IMR-90 (cell line): ENCODE measurements around the gene BTAF1. TPM values are rescaled to one million over a fixed set of nuclear protein-coding genes. Genes with fewer than 3 reads are reported as not detected.

Source experiments
- ATAC-seq: fragments of 200-7000 bp; cut with Tn5 transposase; 2 replicates; pipeline ENCODE4 v1.9.1; 2020; ENCODE audit warnings: low read depth, mild to moderate bottlenecking, moderate library complexity
- BruUV-seq: library from RNA; stranded (reverse); fragments of 400-500 nt; replicated peaks from 2 replicates; lab custom pipeline; 2021; lab: Mats Ljungman, UMichigan
- CTCF ChIA-PET: fragments of 300-600 bp; formaldehyde crosslinking; extraction: SDS; loops from one replicate; lab custom pipeline; 2021; ENCODE audit warnings: antibody characterized with exemption; lab: Yijun Ruan, JAX
- POLR2A ChIA-PET: fragments of 300-600 bp; sonication (Branson Sonifier 250); formaldehyde crosslinking; loops from one replicate; lab custom pipeline; 2022; ENCODE audit warnings: antibody characterized with exemption; ENCODE audit not compliant: unreplicated experiment; lab: Charles Lee
- DNase-seq: peaks from one replicate; pipeline ENCODE4 v3.0.0; 2013
- H2AFZ ChIP-seq: replicated peaks from 2 replicates; pipeline ENCODE3; 2013; ENCODE audit warnings: low read length, mild to moderate bottlenecking; ENCODE audit not compliant: poor library complexity
- H2AK5ac ChIP-seq: 2 replicates; pipeline ENCODE4 v1.6.1; 2013; ENCODE audit warnings: low read depth, low read length, inconsistent platforms
- H2AK9ac ChIP-seq: replicated peaks from 2 replicates; pipeline ENCODE3; 2013; ENCODE audit warnings: mild to moderate bottlenecking, low read depth, low read length, moderate library complexity; ENCODE audit not compliant: poor library complexity
- H2BK120ac ChIP-seq: 2 replicates; pipeline ENCODE4 v1.6.1; 2013; ENCODE audit warnings: low read depth, low read length, inconsistent platforms
- H2BK15ac ChIP-seq: 3 replicates; pipeline ENCODE4 v1.6.1; 2013; ENCODE audit warnings: low read depth, low read length, inconsistent platforms
- H2BK20ac ChIP-seq: 2 replicates; pipeline ENCODE4 v1.6.1; 2013; ENCODE audit warnings: low read depth, mild to moderate bottlenecking, inconsistent platforms, low read length, moderate library complexity
- H2BK5ac ChIP-seq: 2 replicates; pipeline ENCODE4 v1.6.1; 2013; ENCODE audit warnings: mild to moderate bottlenecking, low read depth, low read length, inconsistent platforms; ENCODE audit not compliant: poor library complexity, severe bottlenecking
- H3K14ac ChIP-seq: replicated peaks from 2 replicates; pipeline ENCODE4 v1.6.1; 2013; ENCODE audit warnings: low read depth, low read length, inconsistent platforms
- H3K18ac ChIP-seq: 2 replicates; pipeline ENCODE4 v1.6.1; 2013; ENCODE audit warnings: low read depth, low read length, control low read depth
- H3K23ac ChIP-seq: 2 replicates; pipeline ENCODE4 v1.6.1; 2013; ENCODE audit warnings: low read depth, low read length, inconsistent platforms
- H3K27ac ChIP-seq: 2 replicates; pipeline ENCODE4 v1.5.1; 2013; ENCODE audit warnings: mild to moderate bottlenecking, control low read depth, low read length; ENCODE audit not compliant: insufficient read depth
- H3K27me3 ChIP-seq: 2 replicates; pipeline ENCODE4 v1.6.1; 2013; ENCODE audit warnings: low read length; ENCODE audit not compliant: control insufficient read depth, insufficient read depth
- H3K36me3 ChIP-seq: 2 replicates; pipeline ENCODE4 v1.6.1; 2013; ENCODE audit warnings: low read length, mixed read lengths; ENCODE audit not compliant: control insufficient read depth, insufficient read depth
- H3K4ac ChIP-seq: 2 replicates; pipeline ENCODE4 v1.6.1; 2013; ENCODE audit warnings: low read depth, low read length, inconsistent platforms
- H3K4me1 ChIP-seq: 2 replicates; pipeline ENCODE4 v1.6.1; 2013; ENCODE audit warnings: low read length, mixed read lengths; ENCODE audit not compliant: control insufficient read depth, insufficient read depth
- H3K4me2 ChIP-seq: 2 replicates; pipeline ENCODE4 v1.6.1; 2013; ENCODE audit warnings: low read depth, mild to moderate bottlenecking, control low read depth, low read length, moderate library complexity
- H3K4me3 ChIP-seq: 2 replicates; pipeline ENCODE4 v1.5.1; 2013; ENCODE audit warnings: low read depth, mild to moderate bottlenecking, control low read depth, low read length, moderate library complexity; ENCODE audit not compliant: insufficient read depth
- H3K56ac ChIP-seq: 2 replicates; pipeline ENCODE4 v1.6.1; 2013; ENCODE audit warnings: low read length, inconsistent platforms; ENCODE audit not compliant: insufficient read depth; ENCODE audit errors: extremely low read depth
- H3K79me1 ChIP-seq, 2 experiments: 2 replicates each; pipeline ENCODE4 v1.6.1; 2013; ENCODE audit warnings: low read length in 2 of 2, inconsistent platforms in 1 of 2, low read depth in 1 of 2
- H3K9ac ChIP-seq: 2 replicates; pipeline ENCODE4 v1.6.1; 2013; ENCODE audit warnings: low read depth, low read length, control low read depth
- H3K9me1 ChIP-seq: 2 replicates; pipeline ENCODE4 v1.6.1; 2013; ENCODE audit warnings: low read length, inconsistent platforms; ENCODE audit not compliant: insufficient read depth
- H3K9me3 ChIP-seq: 2 replicates; pipeline ENCODE4 v1.6.1; 2013; ENCODE audit warnings: low read length; ENCODE audit not compliant: control insufficient read depth, insufficient read depth
- H4K20me1 ChIP-seq: 2 replicates; pipeline ENCODE4 v1.6.1; 2013; ENCODE audit warnings: low read length, inconsistent platforms; ENCODE audit not compliant: insufficient read depth
- H4K5ac ChIP-seq: 2 replicates; pipeline ENCODE4 v1.6.1; 2013; ENCODE audit warnings: mild to moderate bottlenecking, low read depth, low read length, control low read depth
- H4K8ac ChIP-seq, 2 experiments: 2 replicates each; pipeline ENCODE4 v1.6.1; 2013; ENCODE audit warnings: low read depth in 2 of 2, low read length in 2 of 2, control low read depth in 1 of 2, inconsistent platforms in 1 of 2
- H4K91ac ChIP-seq: 2 replicates; pipeline ENCODE4 v1.6.1; 2013; ENCODE audit warnings: low read depth, low read length, inconsistent platforms; ENCODE audit not compliant: insufficient read depth
- BHLHE40 ChIP-seq: fragments of 150-350 bp; IDR thresholded peaks from 2 replicates; pipeline ENCODE4 v1.6.1; 2016; ENCODE audit warnings: mild to moderate bottlenecking, low read depth, low read length
- CEBPB ChIP-seq: IDR thresholded peaks from 2 replicates; pipeline ENCODE4 v1.6.1; 2012; ENCODE audit warnings: low read depth, low read length, improper control_type of control experiment
- CHD1 ChIP-seq: IDR thresholded peaks from 2 replicates; pipeline ENCODE4 v1.6.1; 2012; ENCODE audit warnings: low read depth, low read length, improper control_type of control experiment
- FOS ChIP-seq: fragments of 150-350 bp; IDR thresholded peaks from 2 replicates; pipeline ENCODE4 v1.6.1; 2016; ENCODE audit warnings: low read depth, low read length
- MAFK ChIP-seq: IDR thresholded peaks from 2 replicates; pipeline ENCODE4 v1.6.1; 2012; ENCODE audit warnings: low read depth, low read length, improper control_type of control experiment
- MAZ ChIP-seq: IDR thresholded peaks from 2 replicates; pipeline ENCODE4 v1.6.1; 2012; ENCODE audit warnings: low read depth, mild to moderate bottlenecking, low read length, improper control_type of control experiment, moderate library complexity, borderline replicate concordance
- MXI1 ChIP-seq: IDR thresholded peaks from 2 replicates; pipeline ENCODE4 v1.6.1; 2012; ENCODE audit warnings: low read depth, mild to moderate bottlenecking, low read length, moderate library complexity, borderline replicate concordance
- NFE2L2 ChIP-seq: fragments of 150-350 bp; IDR thresholded peaks from 2 replicates; pipeline ENCODE4 v1.6.1; 2016; ENCODE audit warnings: low read depth, mild to moderate bottlenecking, low read length
- POLR2A ChIP-seq: IDR thresholded peaks from 2 replicates; pipeline ENCODE4 v1.6.1; 2012; ENCODE audit warnings: mild to moderate bottlenecking, low read depth, low read length
- RAD21 ChIP-seq: IDR thresholded peaks from 2 replicates; pipeline ENCODE4 v1.6.1; 2012; ENCODE audit warnings: low read length, improper control_type of control experiment
- RCOR1 ChIP-seq: IDR thresholded peaks from 2 replicates; pipeline ENCODE4 v1.6.1; 2012; ENCODE audit warnings: mild to moderate bottlenecking, low read length, improper control_type of control experiment; ENCODE audit not compliant: insufficient replicate concordance
- RFX5 ChIP-seq: IDR thresholded peaks from 2 replicates; pipeline ENCODE4 v1.8.0; 2012; ENCODE audit warnings: low read depth, mild to moderate bottlenecking, low read length, moderate library complexity
- SMC3 ChIP-seq: fragments of 150-350 bp; IDR thresholded peaks from 2 replicates; pipeline ENCODE4 v1.6.1; 2016; ENCODE audit warnings: low read depth, mild to moderate bottlenecking, antibody characterized with exemption, low read length, moderate library complexity
- WGBS, 2 experiments: methylation state at CpG; one replicate each; pipeline versions ENCODE4 v1.1.5 to v1.1.7; 2013; ENCODE audit warnings: missing lambda C conversion rate in 2 of 2; ENCODE audit not compliant: insufficient read length in 1 of 2; ENCODE audit errors: extremely low coverage in 2 of 2; 5-methylcytosine and 5-hydroxymethylcytosine counted together
- dilution Hi-C: fragments of 300-500 bp; cut with HindIII; formaldehyde crosslinking; loops from one replicate; pipeline ENCODE4 v1.14.3; 2018; ENCODE audit warnings: low sequenced_read_pairs; ENCODE audit not compliant: unreplicated experiment
- in situ Hi-C: fragments of 300-500 bp; cut with MboI; formaldehyde crosslinking; loops from 3 replicates; pipeline ENCODE4 v1.14.3; 2019; ENCODE audit warnings: low sequenced_read_pairs, inconsistent platforms, mixed read lengths
- intact Hi-C: fragments of 100-400 bp; cut with micrococcal nuclease; formaldehyde crosslinking; loops from 2 replicates; pipeline ENCODE4 v1.10.0; 2022
- polyA plus RNA-seq, 3 experiments: library from polyadenylated mRNA; depleted of rRNA; stranded (reverse); fragments of >200 nt; gene quantifications; 2 replicates each; pipeline ENCODE4 v1.2.3, GENCODE V29; 2012; ENCODE audit warnings: low replicate concordance in 1 of 3
- total RNA-seq: library from RNA; depleted of rRNA; stranded (reverse); fragments of >200 nt; gene quantifications from 2 replicates; pipeline ENCODE4 v1.2.3, GENCODE V29; 2012
- TF ChIP-seq, protein P1 (sequence below): fragments of 150-350 bp; IDR thresholded peaks from 2 replicates; pipeline ENCODE4 v1.6.1; 2017; ENCODE audit warnings: mild to moderate bottlenecking, antibody characterized with exemption, low read length, low read depth
- TF ChIP-seq, protein P2 (sequence below): fragments of 150-350 bp; IDR thresholded peaks from 2 replicates; pipeline ENCODE4 v1.6.1; 2016; ENCODE audit warnings: low read depth, mild to moderate bottlenecking, low read length, moderate library complexity, borderline replicate concordance
- TF ChIP-seq, protein P3 (sequence below): conservative IDR thresholded peaks from 2 replicates; pipeline ENCODE4 v1.5.1; 2012; ENCODE audit warnings: mild to moderate bottlenecking, low read depth, low read length, improper control_type of control experiment

Gene BTAF1
- total and polyA plus RNA-seq, 2 of the 4 experiments (the other 2 are of a cell fraction), result 15.0 to 42.3 TPM

DNA sequence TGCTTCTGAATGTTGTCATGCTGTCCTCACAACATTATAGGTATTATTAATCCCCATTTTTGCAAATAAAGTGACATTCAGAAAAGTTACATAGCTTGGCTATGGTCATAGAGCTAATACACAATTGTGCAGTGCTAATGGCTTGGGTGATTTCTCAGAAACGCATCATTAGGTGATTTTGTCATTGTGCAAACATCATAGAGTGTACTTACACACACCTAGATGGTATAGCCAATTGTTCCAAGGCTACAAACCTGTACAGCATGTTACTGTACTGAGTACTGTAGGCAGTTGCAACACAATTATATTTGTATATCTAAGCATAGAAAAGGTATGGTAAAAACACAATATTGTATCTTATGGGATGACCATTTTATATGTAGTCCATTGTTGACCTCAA, 91.0 kb downstream of the BTAF1 start:
- H4K20me1 ChIP-seq, result peaks cover 3% of the 10 kb centered on the region; the same call in 1 of the 2 replicates
- no CpG with 5 or more reads among the region's 1 CpG for WGBS, 2 experiments

More for the DNA sequence above, 91.0 kb downstream of the BTAF1 start:
- H3K4me2 ChIP-seq, result no peak overlapping the region
- no peak overlapping the region for H4K5ac ChIP-seq
- no peak overlapping the region for H2BK15ac ChIP-seq
- peaks cover 24% of the 10 kb centered on the region for H3K36me3 ChIP-seq
- no peak overlapping the region for H2AK9ac ChIP-seq
- no peaks in the 10 kb centered on the region for H3K9me1 ChIP-seq
- no peak overlapping the region for H2BK20ac ChIP-seq
- no peak overlapping the region for H3K18ac ChIP-seq
- intact Hi-C loops, result no loop called here
- BruUV-seq, result no TSS peak
- no peaks in the 10 kb centered on the region for H3K4me1 ChIP-seq
- H3K14ac ChIP-seq, result no peak overlapping the region
- ChIA-PET POLR2A (no interaction called here), CTCF (no interaction called here)
- no peak overlapping the region for H4K8ac ChIP-seq
- H3K27ac ChIP-seq, result no peak overlapping the region
- H3K4ac ChIP-seq, result no peak overlapping the region
- H2BK5ac ChIP-seq, result no peak overlapping the region
- ATAC-seq, result no peak
- no peak overlapping the region for H4K91ac ChIP-seq
- H3K4me3 ChIP-seq, result no peak overlapping the region
- no peak overlapping the region for H2AK5ac ChIP-seq
- no peak overlapping the region for H2AFZ ChIP-seq
- H3K9ac ChIP-seq, result no peak overlapping the region
- in situ Hi-C loops, result no loop called here
- no peaks in the 10 kb centered on the region for H3K27me3 ChIP-seq
- H3K23ac ChIP-seq, result no peak overlapping the region
- no peaks in the 10 kb centered on the region for H3K9me3 ChIP-seq
- H3K79me1 ChIP-seq, result peaks cover 0 to 16% of the 10 kb centered on the region in 2 experiments; a peak in 2 of 4 replicates
- no peak for DNase-seq
- H2BK120ac ChIP-seq, result no peak overlapping the region
- H3K56ac ChIP-seq, result no peak overlapping the region
- dilution Hi-C loops, result no loop called here
- TF ChIP-seq CEBPB, result no peak
- TF ChIP-seq RFX5, result no peak
- no peak for TF ChIP-seq POLR2A
- no peak for TF ChIP-seq MXI1
- no peak for TF ChIP-seq NFE2L2
- TF ChIP-seq BHLHE40, result no peak
- TF ChIP-seq SMC3, result no peak
- TF ChIP-seq, protein P1, sequence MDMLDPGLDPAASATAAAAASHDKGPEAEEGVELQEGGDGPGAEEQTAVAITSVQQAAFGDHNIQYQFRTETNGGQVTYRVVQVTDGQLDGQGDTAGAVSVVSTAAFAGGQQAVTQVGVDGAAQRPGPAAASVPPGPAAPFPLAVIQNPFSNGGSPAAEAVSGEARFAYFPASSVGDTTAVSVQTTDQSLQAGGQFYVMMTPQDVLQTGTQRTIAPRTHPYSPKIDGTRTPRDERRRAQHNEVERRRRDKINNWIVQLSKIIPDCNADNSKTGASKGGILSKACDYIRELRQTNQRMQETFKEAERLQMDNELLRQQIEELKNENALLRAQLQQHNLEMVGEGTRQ, result no peak
- TF ChIP-seq RAD21, result no peak
- TF ChIP-seq, protein P2, sequence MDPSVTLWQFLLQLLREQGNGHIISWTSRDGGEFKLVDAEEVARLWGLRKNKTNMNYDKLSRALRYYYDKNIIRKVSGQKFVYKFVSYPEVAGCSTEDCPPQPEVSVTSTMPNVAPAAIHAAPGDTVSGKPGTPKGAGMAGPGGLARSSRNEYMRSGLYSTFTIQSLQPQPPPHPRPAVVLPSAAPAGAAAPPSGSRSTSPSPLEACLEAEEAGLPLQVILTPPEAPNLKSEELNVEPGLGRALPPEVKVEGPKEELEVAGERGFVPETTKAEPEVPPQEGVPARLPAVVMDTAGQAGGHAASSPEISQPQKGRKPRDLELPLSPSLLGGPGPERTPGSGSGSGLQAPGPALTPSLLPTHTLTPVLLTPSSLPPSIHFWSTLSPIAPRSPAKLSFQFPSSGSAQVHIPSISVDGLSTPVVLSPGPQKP, result no peak
- no peak for TF ChIP-seq CHD1
- TF ChIP-seq, protein P3, sequence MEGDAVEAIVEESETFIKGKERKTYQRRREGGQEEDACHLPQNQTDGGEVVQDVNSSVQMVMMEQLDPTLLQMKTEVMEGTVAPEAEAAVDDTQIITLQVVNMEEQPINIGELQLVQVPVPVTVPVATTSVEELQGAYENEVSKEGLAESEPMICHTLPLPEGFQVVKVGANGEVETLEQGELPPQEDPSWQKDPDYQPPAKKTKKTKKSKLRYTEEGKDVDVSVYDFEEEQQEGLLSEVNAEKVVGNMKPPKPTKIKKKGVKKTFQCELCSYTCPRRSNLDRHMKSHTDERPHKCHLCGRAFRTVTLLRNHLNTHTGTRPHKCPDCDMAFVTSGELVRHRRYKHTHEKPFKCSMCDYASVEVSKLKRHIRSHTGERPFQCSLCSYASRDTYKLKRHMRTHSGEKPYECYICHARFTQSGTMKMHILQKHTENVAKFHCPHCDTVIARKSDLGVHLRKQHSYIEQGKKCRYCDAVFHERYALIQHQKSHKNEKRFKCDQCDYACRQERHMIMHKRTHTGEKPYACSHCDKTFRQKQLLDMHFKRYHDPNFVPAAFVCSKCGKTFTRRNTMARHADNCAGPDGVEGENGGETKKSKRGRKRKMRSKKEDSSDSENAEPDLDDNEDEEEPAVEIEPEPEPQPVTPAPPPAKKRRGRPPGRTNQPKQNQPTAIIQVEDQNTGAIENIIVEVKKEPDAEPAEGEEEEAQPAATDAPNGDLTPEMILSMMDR, result no peak
- no peak for TF ChIP-seq FOS
- TF ChIP-seq MAFK, result no peak
- no peak for TF ChIP-seq MAZ
- no peak for TF ChIP-seq RCOR1
